NT2/D1 (cell line): ENCODE data around the gene VTI1B.
"Not testable (repeated sequence)": the region's sequence is repeated elsewhere in the genome, so short reads cannot be mapped to it uniquely, and the experiment has no call there.

Experiments
- DNase-seq: peaks from one replicate; pipeline ENCODE4 v3.0.0-alpha.2; 2011; ENCODE audit warnings: low read depth, low spot score
- H3K27me3 ChIP-seq: 2 replicates; pipeline ENCODE4 v1.6.0; 2011; ENCODE audit warnings: mild to moderate bottlenecking; ENCODE audit not compliant: insufficient read length, insufficient read depth
- H3K36me3 ChIP-seq: 2 replicates; pipeline ENCODE4 v1.6.1; 2011; ENCODE audit warnings: mild to moderate bottlenecking, low read length, mixed read lengths; ENCODE audit not compliant: insufficient read depth, insufficient read length
- H3K4me1 ChIP-seq: 2 replicates; pipeline ENCODE4 v1.5.1; 2011; ENCODE audit not compliant: insufficient read depth, insufficient read length
- H3K4me3 ChIP-seq: 2 replicates; pipeline ENCODE4 v1.5.1; 2011; ENCODE audit warnings: low read depth; ENCODE audit not compliant: insufficient read length
- H3K9ac ChIP-seq: 2 replicates; pipeline ENCODE4 v1.6.0; 2011; ENCODE audit warnings: low read depth; ENCODE audit not compliant: insufficient read length
- H3K9me3 ChIP-seq: 2 replicates; pipeline ENCODE4 v1.5.1; 2011; ENCODE audit warnings: mild to moderate bottlenecking, low read length; ENCODE audit not compliant: insufficient read depth
- SUZ12 ChIP-seq: IDR thresholded peaks from 2 replicates; pipeline ENCODE4 v1.6.1; 2011; ENCODE audit not compliant: insufficient read length, insufficient read depth; ENCODE audit errors: extremely low read depth
- YY1 ChIP-seq: IDR thresholded peaks from 2 replicates; pipeline ENCODE4 v1.6.1; 2011; ENCODE audit not compliant: insufficient read length, insufficient read depth
- ZNF274 ChIP-seq: IDR thresholded peaks from 2 replicates; pipeline ENCODE4 v1.6.1; 2011; ENCODE audit warnings: mild to moderate bottlenecking, low read depth, low read length

The VTI1B gene

GRCh38 chr14:67641480-67641879, 33.0 kb downstream of the VTI1B start:
- peaks cover 24% of the 10 kb centered on the region for H3K36me3 ChIP-seq
- no peaks in the 10 kb centered on the region for H3K4me1 ChIP-seq
- no peaks in the 10 kb centered on the region for H3K27me3 ChIP-seq
- H3K4me3 ChIP-seq = no peak overlapping the region
- H3K9ac ChIP-seq = no peak overlapping the region
- no peaks in the 10 kb centered on the region for H3K9me3 ChIP-seq
- no peak for DNase-seq
- TF ChIP-seq SUZ12 = no peak
- no peak for TF ChIP-seq ZNF274
- no peak for TF ChIP-seq YY1

GRCh38 chr14:67638642-67639041, 35.8 kb downstream of the VTI1B start:
- TF ChIP-seq ZNF274 (no peak), SUZ12 (no peak), YY1 (no peak)
- no peak overlapping the region for H3K9ac ChIP-seq
- no peaks in the 10 kb centered on the region for H3K9me3 ChIP-seq
- H3K4me1 ChIP-seq = no peaks in the 10 kb centered on the region
- H3K36me3 ChIP-seq = peaks cover 8% of the 10 kb centered on the region
- DNase-seq = no peak
- H3K4me3 ChIP-seq = no peak overlapping the region
- H3K27me3 ChIP-seq = no peaks in the 10 kb centered on the region

DNA sequence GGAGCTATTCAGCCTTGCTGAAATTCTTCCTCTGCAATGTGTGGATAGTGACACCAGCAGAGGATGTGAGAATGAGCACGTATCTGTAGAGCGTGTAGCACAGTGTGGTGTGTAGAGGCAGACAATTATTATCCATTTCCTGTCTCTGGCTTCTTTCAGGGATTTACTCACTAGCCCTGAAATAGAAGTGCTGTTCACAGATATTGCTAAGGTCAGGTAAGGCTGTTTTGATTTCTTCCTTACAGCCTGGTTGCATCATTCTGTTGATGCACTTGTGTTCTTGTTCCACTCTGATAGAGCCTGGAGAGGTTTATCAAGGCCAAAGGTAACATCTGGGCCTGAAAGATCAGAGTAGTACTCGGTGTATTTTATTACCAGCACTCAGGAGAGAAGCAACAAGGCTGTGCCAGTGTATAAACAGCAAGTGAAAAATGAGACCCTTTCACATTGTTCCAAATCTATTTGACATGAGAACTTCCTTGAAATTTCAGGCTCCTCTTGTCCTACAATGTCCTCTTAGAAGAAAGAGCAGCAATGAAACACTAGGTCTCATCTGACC, 38.0 kb downstream of the VTI1B start:
- TF ChIP-seq SUZ12 (no peak), YY1 (no peak), ZNF274 (no peak)
- H3K4me3 ChIP-seq = no peak overlapping the region
- H3K36me3 ChIP-seq = peaks cover 5% of the 10 kb centered on the region
- H3K4me1 ChIP-seq = no peaks in the 10 kb centered on the region
- H3K9ac ChIP-seq = no peak overlapping the region
- H3K9me3 ChIP-seq = no peaks in the 10 kb centered on the region
- DNase-seq = no peak
- H3K27me3 ChIP-seq = no peaks in the 10 kb centered on the region

GRCh38 chr14:67633451-67634147, 40.8 kb downstream of the VTI1B start:
- no peak for DNase-seq
- Histone ChIP-seq H3K9me3 (no peaks in the 10 kb centered on the region), H3K9ac (no peak overlapping the region), H3K4me1 (no peaks in the 10 kb centered on the region), H3K36me3 (peaks cover 5% of the 10 kb centered on the region), H3K4me3 (no peak overlapping the region), H3K27me3 (no peaks in the 10 kb centered on the region)
- TF ChIP-seq SUZ12 (no peak), ZNF274 (no peak), YY1 (no peak)

- Histone ChIP-seq H3K9ac (no peak overlapping the region), H3K9me3 (no peaks in the 10 kb centered on the region), H3K4me3 (no peak overlapping the region), H3K4me1 (no peaks in the 10 kb centered on the region), H3K27me3 (no peaks in the 10 kb centered on the region), H3K36me3 (peaks cover 5% of the 10 kb centered on the region)
- no peak for DNase-seq
- TF ChIP-seq YY1 = no peak
- no peak for TF ChIP-seq ZNF274
- no peak for TF ChIP-seq SUZ12
These were observed 43.5 kb downstream of the VTI1B start for GRCh38 chr14:67630938-67631337.

DNA sequence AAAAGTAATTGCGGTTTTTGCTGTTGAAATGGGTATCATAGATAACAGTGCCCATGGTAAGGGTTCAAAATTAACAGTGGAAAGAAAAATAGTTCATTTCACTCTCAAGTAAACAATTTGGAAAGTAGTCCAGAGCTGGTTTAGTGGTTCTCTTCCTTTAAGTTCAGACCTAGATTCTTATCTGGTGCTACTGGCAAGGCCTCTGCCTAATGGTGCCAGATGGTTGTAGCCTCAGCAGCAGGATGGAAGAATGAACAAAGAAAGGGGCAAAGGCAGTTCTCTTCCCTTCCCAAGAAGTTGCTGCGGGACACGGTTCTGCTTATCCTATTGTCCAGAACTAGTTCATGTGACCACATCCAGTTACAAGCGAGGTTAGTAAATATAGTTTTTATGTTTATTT, 44.2 kb downstream of the VTI1B start:
- H3K27me3 ChIP-seq = no peaks in the 10 kb centered on the region
- no peak for DNase-seq
- peaks cover 5% of the 10 kb centered on the region for H3K36me3 ChIP-seq
- no peak overlapping the region for H3K9ac ChIP-seq
- no peaks in the 10 kb centered on the region for H3K4me1 ChIP-seq
- H3K4me3 ChIP-seq = no peak overlapping the region
- TF ChIP-seq YY1 (no peak), SUZ12 (no peak), ZNF274 (no peak)
- peaks cover under 1% of the 10 kb centered on the region; the same call in 1 of the 2 replicates for H3K9me3 ChIP-seq

GRCh38 chr14:67627519-67627918, 46.9 kb downstream of the VTI1B start:
- TF ChIP-seq SUZ12 (no peak), ZNF274 (no peak), YY1 (no peak)
- Histone ChIP-seq H3K27me3 (no peaks in the 10 kb centered on the region), H3K9me3 (peaks cover 12% of the 10 kb centered on the region; the same call in 1 of the 2 replicates), H3K4me3 (no peak overlapping the region), H3K36me3 (peaks cover 8% of the 10 kb centered on the region), H3K4me1 (no peaks in the 10 kb centered on the region), H3K9ac (no peak overlapping the region)
- DNase-seq = no peak

DNA sequence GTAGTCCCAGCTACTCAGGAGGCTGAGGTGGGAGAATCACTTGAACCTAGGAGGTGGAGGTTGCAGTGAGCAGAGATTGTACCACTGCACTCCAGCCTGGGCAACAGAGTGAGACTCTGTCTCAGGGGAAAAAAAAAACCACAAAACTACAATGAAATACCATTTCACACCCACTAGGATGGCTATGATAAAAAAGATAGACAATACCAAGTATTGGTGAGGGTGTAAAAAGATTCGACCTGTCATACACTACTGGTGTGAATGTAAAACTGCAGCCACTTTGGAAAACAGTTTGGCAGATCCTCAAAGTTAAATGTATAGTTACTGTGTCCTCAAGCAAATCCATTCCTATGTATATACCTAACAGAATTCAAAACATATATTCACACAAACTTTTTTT, 48.3 kb downstream of the VTI1B start:
- H3K9me3 ChIP-seq = peaks cover 12% of the 10 kb centered on the region; the same call in 1 of the 2 replicates
- not testable (repeated sequence) for DNase-seq

More for the DNA sequence above, 48.3 kb downstream of the VTI1B start:
- not testable (repeated sequence) for H3K27me3 ChIP-seq, H3K4me3 ChIP-seq, H3K9ac ChIP-seq, H3K4me1 ChIP-seq
- H3K36me3 ChIP-seq = peaks cover 10% of the 10 kb centered on the region
